Keratinocyte (primary cell): ENCODE results near the gene PRRX1.

ENCODE experiments used
- CTCF ChIP-seq, 3 experiments: IDR thresholded peaks in 1 of 3; conservative IDR thresholded peaks in 1 of 3; optimal IDR thresholded peaks in 1 of 3; 2 replicates in 2 of 3; 3 replicates in 1 of 3; pipeline versions ENCODE3 to v1.5.1; 2011; ENCODE audit warnings: low read length in 3 of 3, mild to moderate bottlenecking in 3 of 3, moderate library complexity in 2 of 3, control low read depth in 1 of 3, inconsistent platforms in 1 of 3; ENCODE audit not compliant: insufficient read depth in 2 of 3; ENCODE audit errors: extremely low read depth in 1 of 3
- EZH2 ChIP-seq: IDR thresholded peaks from one replicate; pipeline ENCODE4 v1.6.1; 2012; ENCODE audit warnings: inconsistent platforms, mild to moderate bottlenecking, low read length, moderate library complexity

- TF ChIP-seq CTCF (optimal IDR thresholded peaks at IDR 0.05 in 1 of 3, IDR thresholded peaks at IDR 0.05 in 1 of 3, conservative IDR thresholded peaks at IDR 0.05 in 1 of 3; ENCODE audit: extremely low read depth in 1 of 3, insufficient read depth in 2 of 3, low read length in 3 of 3) (no peak), EZH2 (no peak)
Observed at GRCh38 chr1:170707959-170708655, 44.2 kb downstream of the PRRX1 start.
